Heart right ventricle (tissue), 16 donors: ENCODE results near the gene NR2F2. TPM values are rescaled to one million over a fixed set of nuclear protein-coding genes. Genes with fewer than 3 reads are reported as not detected.

Experiments
- ATAC-seq, 8 donors: fragments of 200-7000 bp; cut with Tn5 transposase; one replicate each; pipeline ENCODE4 v1.9.1; 2020; ENCODE audit warnings: mild to moderate bottlenecking in 8 of 8, moderate library complexity in 8 of 8, moderate number of reproducible peaks in 1 of 8
- DNase-seq, 2 donors: peaks; one replicate each; pipeline ENCODE4 v3.0.0-alpha.2; 2020
- H3K27ac ChIP-seq, 10 donors: fragments of 200-600 bp; sonication (generic) in 2 of 10; one replicate each; pipeline versions ENCODE4 v1.5.0 to v1.8.0; 2020 to 2022; ENCODE audit warnings: mild to moderate bottlenecking in 3 of 10
- H3K27me3 ChIP-seq, 7 donors: fragments of 200-600 bp; one replicate each; pipeline ENCODE4 v1.8.0; 2021 to 2022; ENCODE audit warnings: mild to moderate bottlenecking in 2 of 7
- H3K36me3 ChIP-seq, 9 donors: fragments of 200-600 bp; sonication (generic) in 1 of 9; one replicate each; pipeline versions ENCODE4 v1.5.0 to v1.8.0; 2020 to 2022; ENCODE audit warnings: mild to moderate bottlenecking in 2 of 9
- H3K4me1 ChIP-seq, 9 donors: fragments of 200-600 bp; sonication (generic) in 1 of 9; one replicate each; pipeline versions ENCODE4 v1.5.0 to v1.8.0; 2020 to 2022; ENCODE audit warnings: mild to moderate bottlenecking in 4 of 9
- H3K4me3 ChIP-seq, 10 donors: fragments of 200-600 bp; sonication (generic) in 2 of 10; one replicate each; pipeline versions ENCODE4 v1.5.0 to v1.8.0; 2020 to 2022; ENCODE audit warnings: mild to moderate bottlenecking in 7 of 10, moderate library complexity in 2 of 10
- H3K9me3 ChIP-seq, 11 donors: fragments of 200-600 bp in 10 of 11; sonication (generic) in 2 of 11; one replicate each; pipeline versions ENCODE4 v1.5.0 to v1.8.0; 2013 to 2022; ENCODE audit warnings: mild to moderate bottlenecking in 2 of 11, control low read depth in 1 of 11, moderate library complexity in 1 of 11
- WGBS, 2 donors: extraction: QIAGEN DNeasy Blood & Tissue Kit; methylation state at CpG; one replicate each; pipeline ENCODE4 v1.1.7; 2013; ENCODE audit warnings: inconsistent platforms in 1 of 2; 5-methylcytosine and 5-hydroxymethylcytosine counted together
- intact Hi-C, 10 donors: fragments of 100-400 bp; cut with DNase I; formaldehyde crosslinking; loops; one replicate each; pipeline versions ENCODE4 v1.11.1 to v1.14.2; 2022
- polyA plus RNA-seq, 2 donors: library from polyadenylated mRNA; stranded (reverse); fragments of 200-250 nt; gene quantifications; one replicate each; pipeline ENCODE4 v1.2.3, GENCODE V29; 2013
- total RNA-seq, 10 donors: library from RNA; stranded (reverse); fragmentation: NEBNext Ultra II Directional in 3 of 10; extraction: Animal tissue kit (Norgen Biotek cat#: 25700) in 3 of 10; gene quantifications; one replicate each; pipeline versions ENCODE4 v1.2.1 to v1.2.4, GENCODE V29; 2021 to 2023
- TF ChIP-seq, protein P1 (sequence below), 9 donors: fragments of 200-600 bp; sonication (generic) in 2 of 9; IDR thresholded peaks; one replicate each; pipeline versions ENCODE4 v1.5.0 to v1.8.0; 2021 to 2022; ENCODE audit warnings: antibody characterized with exemption in 9 of 9, mild to moderate bottlenecking in 5 of 9, moderate library complexity in 1 of 9
- donor health status: Arrhythmogenic right ventricular cardiomyopathy.
- donor health status: ischemic (EF 13 %, LVEDD 7.1; RV severe dilation, severe dysfunction).
- donor health status: healthy with polysubstance abuse.
- donor health status: DM: no; HTN: yes; CAD: no.
- donor health status: DM: no; HTN: no; CAD: no.
- donor health status: ischemic (EF 25% LVEDD 6.9; RV normal size, moderate dysfunction).
- donor health status: ischemic (EF 25% LVEDD 5.7; RV mildly dilated, moderate dysfunction).
- donor health status: healthy.
- donor health status: DM: yes; HTN: yes; CAD: no.
- donor health status: Ischemic cardiomyopathy.
- donor health status: ischemic (EF 35%, LVEDD 5.7; RV mildly dilated, moderate dysfunction).
- donor health status: nonischemic (EF 11% LVEDD 7.7; RV severe dilation, severe dysfunction).
- donor health status: DM: yes; HTN: yes; CAD: no.
- donor health status: PGD.
- donor health status: ischemic (EF 29% LVEDD 5.4; RV normal size, mild dysfunction).
- donor health status: nonischemic (EF 23%, LVEDD 6.1; RV moderate dilation, normal function).

NR2F2 gene
- total and polyA plus RNA-seq, 12 donors = 8.2 to 31.7 (median 16.1) TPM

DNA sequence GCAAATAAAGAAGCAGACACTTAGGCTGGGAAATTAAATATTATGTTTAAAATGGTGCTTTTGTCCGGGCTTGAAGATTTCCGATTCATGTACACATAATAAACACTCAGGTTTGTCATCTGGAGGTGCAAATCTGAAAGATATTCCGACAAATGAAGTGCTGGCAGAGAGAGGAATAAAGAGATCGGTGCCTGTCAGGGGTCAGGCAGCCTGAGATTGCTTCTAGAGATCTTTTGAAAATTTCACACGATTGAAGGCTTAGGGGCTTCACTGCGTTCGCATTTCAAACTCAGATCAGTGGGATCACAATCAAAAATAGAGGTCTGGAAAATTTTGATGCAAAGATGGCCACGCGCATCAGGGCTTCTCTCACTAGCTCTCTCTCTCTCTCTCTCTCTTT, 33.2 kb downstream of the NR2F2 start:
- TF ChIP-seq, protein P1, sequence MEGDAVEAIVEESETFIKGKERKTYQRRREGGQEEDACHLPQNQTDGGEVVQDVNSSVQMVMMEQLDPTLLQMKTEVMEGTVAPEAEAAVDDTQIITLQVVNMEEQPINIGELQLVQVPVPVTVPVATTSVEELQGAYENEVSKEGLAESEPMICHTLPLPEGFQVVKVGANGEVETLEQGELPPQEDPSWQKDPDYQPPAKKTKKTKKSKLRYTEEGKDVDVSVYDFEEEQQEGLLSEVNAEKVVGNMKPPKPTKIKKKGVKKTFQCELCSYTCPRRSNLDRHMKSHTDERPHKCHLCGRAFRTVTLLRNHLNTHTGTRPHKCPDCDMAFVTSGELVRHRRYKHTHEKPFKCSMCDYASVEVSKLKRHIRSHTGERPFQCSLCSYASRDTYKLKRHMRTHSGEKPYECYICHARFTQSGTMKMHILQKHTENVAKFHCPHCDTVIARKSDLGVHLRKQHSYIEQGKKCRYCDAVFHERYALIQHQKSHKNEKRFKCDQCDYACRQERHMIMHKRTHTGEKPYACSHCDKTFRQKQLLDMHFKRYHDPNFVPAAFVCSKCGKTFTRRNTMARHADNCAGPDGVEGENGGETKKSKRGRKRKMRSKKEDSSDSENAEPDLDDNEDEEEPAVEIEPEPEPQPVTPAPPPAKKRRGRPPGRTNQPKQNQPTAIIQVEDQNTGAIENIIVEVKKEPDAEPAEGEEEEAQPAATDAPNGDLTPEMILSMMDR (IDR thresholded peaks at IDR 0.05) = no peak
- 46 to 59% methylated on average over 9 of the region's 9 CpGs for WGBS, 2 donors
- Histone ChIP-seq H3K27ac (no peak overlapping the region), H3K27me3 (peaks cover 6 to 99% (median 90%) of the 10 kb centered on the region in 7 donors), H3K4me1 (peaks cover 0 to 33% (median 17%) of the 10 kb centered on the region in 9 donors), H3K36me3 (no peaks in the 10 kb centered on the region), H3K4me3 (no peak overlapping the region), H3K9me3 (no peaks in the 10 kb centered on the region)
- DNase-seq = no peak
- ATAC-seq = no peak
- intact Hi-C loops = loop anchor here in 4 of 10 donors (5.0 to 10.0 kb wide), 5 partner anchors 221 to 1391 kb away; no protein-coding TSS in a partner anchor

DNA sequence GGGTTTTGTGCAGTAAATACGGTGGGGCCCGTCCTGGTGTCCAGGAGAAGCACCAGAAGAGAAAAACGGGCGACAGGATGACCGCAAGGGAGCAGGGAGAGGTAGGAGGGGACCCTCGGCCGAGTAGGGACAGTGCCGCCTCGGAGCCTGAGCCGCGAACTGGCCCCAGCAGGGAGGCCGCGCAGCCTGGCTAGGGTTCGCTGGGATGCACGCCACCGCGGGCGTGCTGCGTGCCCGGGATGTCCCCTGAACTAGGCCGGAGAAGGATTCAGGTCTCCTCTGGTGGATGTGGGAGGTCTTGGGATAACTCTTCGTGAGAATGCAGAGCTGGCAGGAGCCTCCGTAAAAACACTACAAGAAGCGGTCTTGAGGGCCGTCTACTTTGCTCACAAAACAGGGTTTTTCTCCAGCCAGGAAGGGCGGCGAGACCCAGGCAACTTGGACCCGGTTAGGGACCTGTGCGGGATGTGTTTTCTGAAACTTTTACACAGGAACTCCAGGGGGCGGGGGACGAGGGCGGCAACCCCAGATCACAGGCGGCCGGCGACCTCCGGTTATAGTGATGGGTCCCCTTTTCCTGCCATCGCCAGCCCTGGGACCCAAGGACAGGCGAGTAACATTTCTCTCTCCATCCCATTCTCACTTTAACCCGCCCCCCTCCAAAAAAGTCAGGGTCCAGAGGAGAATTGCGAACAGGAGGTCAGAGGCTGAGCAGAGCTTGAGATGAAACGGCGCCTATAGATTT, 35.5 kb downstream of the NR2F2 start:
- Histone ChIP-seq H3K9me3 (no peaks in the 10 kb centered on the region), H3K27me3 (peaks cover 6 to 99% (median 86%) of the 10 kb centered on the region in 7 donors), H3K4me1 (peaks cover 0 to 12% (median 5%) of the 10 kb centered on the region in 9 donors), H3K27ac (no peak overlapping the region), H3K36me3 (no peaks in the 10 kb centered on the region), H3K4me3 (no peak overlapping the region)
- WGBS, 2 donors = 19 to 31% methylated on average over 42 of the region's 42 CpGs
- ATAC-seq (no peak), DNase-seq (no peak)
- TF ChIP-seq, protein P1 (IDR thresholded peaks at IDR 0.05) = no peak
- intact Hi-C loops = loop anchor here in 5 of 10 donors (5.0 to 10.0 kb wide), 5 partner anchors 219 to 1389 kb away; no protein-coding TSS in a partner anchor

DNA sequence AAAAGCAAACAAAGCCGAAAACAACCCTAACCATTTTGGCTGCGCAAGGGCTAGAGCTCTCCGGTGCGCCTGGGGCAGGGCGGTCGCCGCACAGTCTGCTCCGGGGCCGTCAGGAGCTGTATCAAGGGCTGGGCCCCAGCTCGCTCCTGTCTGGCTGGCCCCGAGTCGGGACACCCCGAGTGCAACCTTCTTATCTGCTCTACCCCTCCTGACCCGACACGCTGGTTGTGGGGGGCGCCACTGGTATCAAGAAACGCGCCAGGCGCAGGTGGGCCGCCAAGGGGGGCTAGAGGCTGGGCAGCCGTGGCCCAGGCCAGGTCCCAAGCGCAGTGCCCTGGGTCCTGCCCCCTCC, 36.0 kb downstream of the NR2F2 start:
- peaks cover 6 to 94% (median 80%) of the 10 kb centered on the region in 7 donors for H3K27me3 ChIP-seq
- ATAC-seq (no peak), DNase-seq (no peak)
- no peaks in the 10 kb centered on the region for H3K9me3 ChIP-seq
- 23 to 36% methylated on average over 22 of the region's 22 CpGs for WGBS, 2 donors
- TF ChIP-seq, protein P1 (IDR thresholded peaks at IDR 0.05) = no peak
- intact Hi-C loops = loop anchor here in 5 of 10 donors (5.0 to 10.0 kb wide), 5 partner anchors 218 to 1388 kb away; no protein-coding TSS in a partner anchor
- H3K27ac ChIP-seq = no peak overlapping the region
- peaks cover 0 to 12% (median 5%) of the 10 kb centered on the region in 9 donors for H3K4me1 ChIP-seq
- H3K36me3 ChIP-seq = no peaks in the 10 kb centered on the region
- no peak overlapping the region for H3K4me3 ChIP-seq

DNA sequence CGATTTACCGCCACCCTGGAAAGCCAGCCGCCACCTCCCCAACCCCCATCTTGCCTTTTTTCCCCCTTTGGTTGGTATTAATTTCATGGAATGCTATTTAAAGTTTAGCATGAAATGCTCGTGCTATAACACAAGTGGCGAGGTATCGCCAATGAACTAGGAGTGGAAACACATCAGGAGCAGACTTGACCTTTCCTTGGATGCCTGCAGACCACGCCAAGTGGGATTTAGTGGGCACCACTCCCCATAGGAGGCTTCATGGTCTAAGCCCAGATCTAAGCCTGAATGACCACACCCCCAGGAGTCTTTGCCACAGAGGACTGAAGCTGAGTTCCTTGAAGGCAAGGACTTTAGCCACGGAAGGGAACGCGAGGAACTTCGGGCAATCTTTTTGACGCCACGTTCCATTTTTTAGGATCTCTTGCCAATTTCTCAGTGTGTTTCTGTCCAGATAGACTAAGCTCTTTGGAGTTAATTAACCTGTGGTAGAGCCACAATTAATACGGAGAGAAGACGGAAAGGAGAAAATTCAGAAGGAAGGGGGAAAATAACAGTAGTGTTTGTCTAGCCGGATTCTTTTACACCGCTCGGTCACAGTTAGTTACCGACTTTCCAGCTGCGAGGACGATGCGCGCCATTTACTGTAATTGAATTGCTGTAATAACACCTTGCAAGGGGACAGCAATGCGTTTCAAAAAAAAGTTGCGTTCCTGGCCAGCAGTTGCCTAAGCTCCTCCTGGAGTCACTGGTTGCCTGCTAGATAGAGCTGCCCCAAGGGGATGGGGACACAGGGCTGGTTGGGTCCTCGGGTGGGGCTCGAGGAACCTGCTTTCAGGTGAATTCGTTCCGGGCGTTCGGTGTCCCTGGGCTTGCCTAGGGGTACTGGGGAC, 37.1 kb downstream of the NR2F2 start:
- no peak for DNase-seq
- Histone ChIP-seq H3K9me3 (no peaks in the 10 kb centered on the region), H3K4me1 (peaks cover 0 to 12% (median 5%) of the 10 kb centered on the region in 9 donors), H3K36me3 (no peaks in the 10 kb centered on the region), H3K27ac (no peak overlapping the region), H3K27me3 (peaks cover 6 to 83% (median 73%) of the 10 kb centered on the region in 7 donors), H3K4me3 (peak overlapping the region in 7 of 10 donors; percentile 1 to 39 (median 20))
- 21 to 28% methylated on average over 31 of the region's 31 CpGs for WGBS, 2 donors
- intact Hi-C loops = loop anchor here in 5 of 10 donors (5.0 to 10.0 kb wide), 5 partner anchors 217 to 1387 kb away; no protein-coding TSS in a partner anchor
- ATAC-seq = no peak
- TF ChIP-seq, protein P1 (IDR thresholded peaks at IDR 0.05) = no peak
